Erythroblast (primary cell): Measurements from ENCODE around the gene ZNF33B.

Experiments used
- GATA1 ChIP-seq: IDR thresholded peaks from 2 replicates; pipeline ENCODE4 v1.6.1; 2011; ENCODE audit warnings: low read depth, mild to moderate bottlenecking, control low read depth, low read length, moderate library complexity
- POLR2A ChIP-seq: IDR thresholded peaks from 2 replicates; pipeline ENCODE4 v1.6.1; 2011; ENCODE audit warnings: mild to moderate bottlenecking, low read length

GRCh38 chr10:42630537-42631134, 7.7 kb downstream of the ZNF33B start:
- TF ChIP-seq GATA1, result no peak
- TF ChIP-seq POLR2A, result no peak
